ENCODE results near the gene PSMB7. TPM values are rescaled to one million over a fixed set of nuclear protein-coding genes. Genes with fewer than 3 reads are reported as not detected.

PSMB7 gene
- total RNA-seq, 1 experiment from 2014 or later, result 187 TPM

DNA sequence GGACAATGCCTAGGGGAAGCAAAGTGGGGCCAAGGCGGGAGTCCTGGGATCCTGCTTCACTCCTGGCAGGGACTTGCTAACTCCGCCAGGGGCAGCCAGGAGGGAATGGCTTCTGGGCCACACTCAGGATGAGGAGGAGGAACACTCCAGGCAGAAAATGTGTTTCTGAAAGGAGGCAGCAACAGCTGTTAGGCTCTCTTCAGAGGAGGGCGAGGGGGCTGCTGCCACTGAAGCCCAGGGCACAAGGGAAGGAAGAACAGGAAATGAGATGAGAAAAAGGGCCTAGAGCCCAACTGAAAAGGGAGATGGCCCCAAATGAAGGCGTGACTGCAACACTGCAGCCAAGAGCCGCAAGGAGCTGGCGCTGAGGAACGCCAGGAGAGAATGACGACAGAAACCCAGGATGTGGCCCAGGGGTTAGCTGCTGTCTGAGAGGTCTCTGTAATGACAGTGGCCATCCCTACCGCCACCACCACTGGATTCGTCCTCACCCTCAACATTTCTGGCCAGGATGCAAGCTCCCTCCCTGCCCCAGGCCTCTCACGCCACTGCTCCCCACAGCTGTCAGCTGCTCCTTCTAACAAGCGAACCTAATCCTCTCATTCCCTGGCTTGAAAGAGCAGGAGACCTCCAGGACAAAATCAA, 15.8 kb downstream of the PSMB7 start (continued):
- TF ChIP-seq RORB (CRISPR knock-in tag; IDR thresholded peaks at IDR 0.05) (no peak), SP1 (CRISPR knock-in tag; conservative IDR thresholded peaks at IDR 0.05) (no peak), ELF4 (CRISPR knock-in tag; IDR thresholded peaks at IDR 0.05; ENCODE audit: low read depth) (no peak)

DNA sequence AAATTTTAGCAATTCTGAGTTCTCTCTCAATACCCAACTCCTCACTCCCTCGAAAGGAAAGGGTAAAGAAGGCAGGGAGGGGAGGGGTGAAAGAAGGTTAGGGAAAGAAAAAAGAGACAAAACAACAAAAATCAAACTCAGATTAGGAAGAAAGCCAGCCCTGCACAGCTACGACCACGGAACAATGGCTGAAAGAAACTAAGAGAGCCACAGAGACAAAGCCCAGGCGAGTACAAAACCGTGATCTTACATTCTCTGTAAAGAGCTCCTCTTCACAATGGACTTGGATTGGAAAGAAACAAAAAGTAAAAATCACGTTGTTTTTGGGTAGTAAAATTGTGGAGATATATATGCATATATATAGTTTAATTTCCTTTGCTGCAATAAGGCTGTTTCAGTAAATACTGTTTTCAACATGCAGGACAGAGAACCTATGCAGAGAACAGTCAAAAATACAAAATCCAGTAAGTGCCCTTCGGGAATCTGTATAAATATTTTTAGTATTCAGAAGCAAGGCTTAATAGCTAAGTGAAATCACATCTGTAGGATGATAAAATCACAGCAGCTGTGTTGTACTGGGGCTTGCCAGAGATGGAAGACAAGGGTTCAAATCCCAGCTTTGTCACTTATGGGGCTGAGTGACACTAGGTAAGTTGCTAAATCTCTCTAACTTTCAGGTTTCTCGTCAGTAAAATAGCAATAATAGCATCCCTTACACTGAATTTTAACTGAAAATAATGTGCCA, 16.9 kb downstream of the PSMB7 start:
- CTCF ChIA-PET, result interaction anchor here (0.5 to 2.9 kb wide), 7 partner anchors 8 to 138 kb away, joined by 3 to 14 read pairs (median 5); no protein-coding TSS in a partner anchor
- peaks cover 32% of the 10 kb centered on the region for H3K4me1 Mint-ChIP-seq
- DNase-seq (ENCODE audit: low spot score), result no peak

More for the DNA sequence above, 16.9 kb downstream of the PSMB7 start:
- H3K4me3 Mint-ChIP-seq, result no peak overlapping the region
- H3K27me3 Mint-ChIP-seq (ENCODE audit: low read depth), result no peaks in the 10 kb centered on the region
- TF ChIP-seq GTF2I (CRISPR knock-in tag; conservative IDR thresholded peaks at IDR 0.05) (no peak), NFATC4 (CRISPR knock-in tag; IDR thresholded peaks at IDR 0.05) (no peak), TEAD1 (CRISPR knock-in tag; IDR thresholded peaks at IDR 0.05) (no peak), FOXP1 (CRISPR knock-in tag; IDR thresholded peaks at IDR 0.05; ENCODE audit: borderline replicate concordance) (no peak), ZNF121 (CRISPR knock-in tag; IDR thresholded peaks at IDR 0.05) (no peak), GRHL2 (CRISPR knock-in tag; IDR thresholded peaks at IDR 0.05; ENCODE audit: insufficient replicate concordance, severe bottlenecking) (no peak), KAT7 (CRISPR knock-in tag; IDR thresholded peaks at IDR 0.05; ENCODE audit: borderline replicate concordance) (no peak), HMGA2 (CRISPR knock-in tag; IDR thresholded peaks at IDR 0.05) (no peak), MXD4 (CRISPR knock-in tag; IDR thresholded peaks at IDR 0.05; ENCODE audit: borderline replicate concordance) (no peak), ETV6 (CRISPR knock-in tag; IDR thresholded peaks at IDR 0.05) (no peak)
- TF ChIP-seq, protein P1, sequence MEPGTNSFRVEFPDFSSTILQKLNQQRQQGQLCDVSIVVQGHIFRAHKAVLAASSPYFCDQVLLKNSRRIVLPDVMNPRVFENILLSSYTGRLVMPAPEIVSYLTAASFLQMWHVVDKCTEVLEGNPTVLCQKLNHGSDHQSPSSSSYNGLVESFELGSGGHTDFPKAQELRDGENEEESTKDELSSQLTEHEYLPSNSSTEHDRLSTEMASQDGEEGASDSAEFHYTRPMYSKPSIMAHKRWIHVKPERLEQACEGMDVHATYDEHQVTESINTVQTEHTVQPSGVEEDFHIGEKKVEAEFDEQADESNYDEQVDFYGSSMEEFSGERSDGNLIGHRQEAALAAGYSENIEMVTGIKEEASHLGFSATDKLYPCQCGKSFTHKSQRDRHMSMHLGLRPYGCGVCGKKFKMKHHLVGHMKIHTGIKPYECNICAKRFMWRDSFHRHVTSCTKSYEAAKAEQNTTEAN (CRISPR knock-in tag; IDR thresholded peaks at IDR 0.05), result no peak
- TF ChIP-seq, protein P2, sequence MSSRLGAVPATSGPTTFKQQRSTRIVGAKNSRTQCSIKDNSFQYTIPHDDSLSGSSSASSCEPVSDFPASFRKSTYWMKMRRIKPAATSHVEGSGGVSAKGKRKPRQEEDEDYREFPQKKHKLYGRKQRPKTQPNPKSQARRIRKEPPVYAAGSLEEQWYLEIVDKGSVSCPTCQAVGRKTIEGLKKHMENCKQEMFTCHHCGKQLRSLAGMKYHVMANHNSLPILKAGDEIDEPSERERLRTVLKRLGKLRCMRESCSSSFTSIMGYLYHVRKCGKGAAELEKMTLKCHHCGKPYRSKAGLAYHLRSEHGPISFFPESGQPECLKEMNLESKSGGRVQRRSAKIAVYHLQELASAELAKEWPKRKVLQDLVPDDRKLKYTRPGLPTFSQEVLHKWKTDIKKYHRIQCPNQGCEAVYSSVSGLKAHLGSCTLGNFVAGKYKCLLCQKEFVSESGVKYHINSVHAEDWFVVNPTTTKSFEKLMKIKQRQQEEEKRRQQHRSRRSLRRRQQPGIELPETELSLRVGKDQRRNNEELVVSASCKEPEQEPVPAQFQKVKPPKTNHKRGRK (CRISPR knock-in tag; IDR thresholded peaks at IDR 0.05; ENCODE audit: borderline replicate concordance), result no peak
- TF ChIP-seq, protein P3, sequence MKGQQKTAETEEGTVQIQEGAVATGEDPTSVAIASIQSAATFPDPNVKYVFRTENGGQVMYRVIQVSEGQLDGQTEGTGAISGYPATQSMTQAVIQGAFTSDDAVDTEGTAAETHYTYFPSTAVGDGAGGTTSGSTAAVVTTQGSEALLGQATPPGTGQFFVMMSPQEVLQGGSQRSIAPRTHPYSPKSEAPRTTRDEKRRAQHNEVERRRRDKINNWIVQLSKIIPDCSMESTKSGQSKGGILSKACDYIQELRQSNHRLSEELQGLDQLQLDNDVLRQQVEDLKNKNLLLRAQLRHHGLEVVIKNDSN (CRISPR knock-in tag; IDR thresholded peaks at IDR 0.05), result no peak
- TF ChIP-seq, protein P4, sequence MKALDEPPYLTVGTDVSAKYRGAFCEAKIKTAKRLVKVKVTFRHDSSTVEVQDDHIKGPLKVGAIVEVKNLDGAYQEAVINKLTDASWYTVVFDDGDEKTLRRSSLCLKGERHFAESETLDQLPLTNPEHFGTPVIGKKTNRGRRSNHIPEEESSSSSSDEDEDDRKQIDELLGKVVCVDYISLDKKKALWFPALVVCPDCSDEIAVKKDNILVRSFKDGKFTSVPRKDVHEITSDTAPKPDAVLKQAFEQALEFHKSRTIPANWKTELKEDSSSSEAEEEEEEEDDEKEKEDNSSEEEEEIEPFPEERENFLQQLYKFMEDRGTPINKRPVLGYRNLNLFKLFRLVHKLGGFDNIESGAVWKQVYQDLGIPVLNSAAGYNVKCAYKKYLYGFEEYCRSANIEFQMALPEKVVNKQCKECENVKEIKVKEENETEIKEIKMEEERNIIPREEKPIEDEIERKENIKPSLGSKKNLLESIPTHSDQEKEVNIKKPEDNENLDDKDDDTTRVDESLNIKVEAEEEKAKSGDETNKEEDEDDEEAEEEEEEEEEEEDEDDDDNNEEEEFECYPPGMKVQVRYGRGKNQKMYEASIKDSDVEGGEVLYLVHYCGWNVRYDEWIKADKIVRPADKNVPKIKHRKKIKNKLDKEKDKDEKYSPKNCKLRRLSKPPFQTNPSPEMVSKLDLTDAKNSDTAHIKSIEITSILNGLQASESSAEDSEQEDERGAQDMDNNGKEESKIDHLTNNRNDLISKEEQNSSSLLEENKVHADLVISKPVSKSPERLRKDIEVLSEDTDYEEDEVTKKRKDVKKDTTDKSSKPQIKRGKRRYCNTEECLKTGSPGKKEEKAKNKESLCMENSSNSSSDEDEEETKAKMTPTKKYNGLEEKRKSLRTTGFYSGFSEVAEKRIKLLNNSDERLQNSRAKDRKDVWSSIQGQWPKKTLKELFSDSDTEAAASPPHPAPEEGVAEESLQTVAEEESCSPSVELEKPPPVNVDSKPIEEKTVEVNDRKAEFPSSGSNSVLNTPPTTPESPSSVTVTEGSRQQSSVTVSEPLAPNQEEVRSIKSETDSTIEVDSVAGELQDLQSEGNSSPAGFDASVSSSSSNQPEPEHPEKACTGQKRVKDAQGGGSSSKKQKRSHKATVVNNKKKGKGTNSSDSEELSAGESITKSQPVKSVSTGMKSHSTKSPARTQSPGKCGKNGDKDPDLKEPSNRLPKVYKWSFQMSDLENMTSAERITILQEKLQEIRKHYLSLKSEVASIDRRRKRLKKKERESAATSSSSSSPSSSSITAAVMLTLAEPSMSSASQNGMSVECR (CRISPR knock-in tag; IDR thresholded peaks at IDR 0.05; ENCODE audit: borderline replicate concordance), result no peak
- TF ChIP-seq, protein P5, sequence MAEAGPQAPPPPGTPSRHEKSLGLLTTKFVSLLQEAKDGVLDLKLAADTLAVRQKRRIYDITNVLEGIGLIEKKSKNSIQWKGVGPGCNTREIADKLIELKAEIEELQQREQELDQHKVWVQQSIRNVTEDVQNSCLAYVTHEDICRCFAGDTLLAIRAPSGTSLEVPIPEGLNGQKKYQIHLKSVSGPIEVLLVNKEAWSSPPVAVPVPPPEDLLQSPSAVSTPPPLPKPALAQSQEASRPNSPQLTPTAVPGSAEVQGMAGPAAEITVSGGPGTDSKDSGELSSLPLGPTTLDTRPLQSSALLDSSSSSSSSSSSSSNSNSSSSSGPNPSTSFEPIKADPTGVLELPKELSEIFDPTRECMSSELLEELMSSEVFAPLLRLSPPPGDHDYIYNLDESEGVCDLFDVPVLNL (CRISPR knock-in tag; IDR thresholded peaks at IDR 0.05; ENCODE audit: borderline replicate concordance, low read depth), result no peak
- H3K27ac Mint-ChIP-seq, result no peak overlapping the region
- H3K9me3 Mint-ChIP-seq, result no peaks in the 10 kb centered on the region
- POLR2A ChIA-PET, result interaction anchor here (0.7 kb wide), 1 partner anchor 741 kb away, joined by 4 read pairs; no protein-coding TSS in a partner anchor
- ATAC-seq, result no peak
- H3K36me3 Mint-ChIP-seq, result peaks cover 9% of the 10 kb centered on the region

All from WTC11 (cell line).